Tibial artery (tissue), 4 donors: ENCODE measurements around the gene PACS2.
"Not testable (repeated sequence)": the region's sequence is repeated elsewhere in the genome, so short reads cannot be mapped to it uniquely, and the experiment has no call there.

ENCODE experiments used
- DNase-seq, 2 donors: peaks; one replicate each; pipeline ENCODE4 v3.0.0-alpha.2; 2019
- H3K27ac ChIP-seq, 2 donors: fragments of 200-600 bp; sonication (generic) in 1 of 2; 1 replicate in 1 of 2; 2 replicates in 1 of 2; pipeline ENCODE4 v1.5.1; 2018 to 2019; ENCODE audit warnings: mild to moderate bottlenecking in 1 of 2
- H3K27me3 ChIP-seq, 2 donors: fragments of 200-600 bp; sonication (generic) in 1 of 2; one replicate each; pipeline versions ENCODE4 v1.5.1 to v1.6.0; 2016 to 2019
- H3K36me3 ChIP-seq, 3 donors: fragments of 200-600 bp; sonication (generic) in 2 of 3; one replicate each; pipeline ENCODE4 v1.5.1; 2016 to 2019; ENCODE audit warnings: mild to moderate bottlenecking in 2 of 3
- H3K4me1 ChIP-seq, 4 donors: fragments of 200-600 bp; sonication (generic) in 2 of 4; 1 replicate in 3 of 4; 2 replicates in 1 of 4; pipeline ENCODE4 v1.5.1; 2016 to 2019
- H3K4me3 ChIP-seq, 2 donors: fragments of 200-600 bp; sonication (generic) in 1 of 2; 1 replicate in 1 of 2; 2 replicates in 1 of 2; pipeline ENCODE4 v1.5.1; 2018 to 2019; ENCODE audit warnings: mild to moderate bottlenecking in 2 of 2
- H3K9me3 ChIP-seq, 3 donors: fragments of 200-600 bp; sonication (generic) in 1 of 3; one replicate each; pipeline ENCODE4 v1.5.1; 2016 to 2019
- intact Hi-C: fragments of 100-400 bp; cut with DNase I; formaldehyde crosslinking; loops from one replicate; pipeline ENCODE4 v1.15.0; 2023; ENCODE audit warnings: low total_unique reads
- TF ChIP-seq, protein P1 (sequence below), 2 experiments: fragments of 200-600 bp in 1 of 2; fragments of 450-650 bp in 1 of 2; IDR thresholded peaks; one replicate each; pipeline ENCODE4 v1.5.1; 2017 to 2019; ENCODE audit warnings: antibody characterized with exemption in 2 of 2, mild to moderate bottlenecking in 1 of 2, moderate library complexity in 1 of 2

Gene PACS2

DNA sequence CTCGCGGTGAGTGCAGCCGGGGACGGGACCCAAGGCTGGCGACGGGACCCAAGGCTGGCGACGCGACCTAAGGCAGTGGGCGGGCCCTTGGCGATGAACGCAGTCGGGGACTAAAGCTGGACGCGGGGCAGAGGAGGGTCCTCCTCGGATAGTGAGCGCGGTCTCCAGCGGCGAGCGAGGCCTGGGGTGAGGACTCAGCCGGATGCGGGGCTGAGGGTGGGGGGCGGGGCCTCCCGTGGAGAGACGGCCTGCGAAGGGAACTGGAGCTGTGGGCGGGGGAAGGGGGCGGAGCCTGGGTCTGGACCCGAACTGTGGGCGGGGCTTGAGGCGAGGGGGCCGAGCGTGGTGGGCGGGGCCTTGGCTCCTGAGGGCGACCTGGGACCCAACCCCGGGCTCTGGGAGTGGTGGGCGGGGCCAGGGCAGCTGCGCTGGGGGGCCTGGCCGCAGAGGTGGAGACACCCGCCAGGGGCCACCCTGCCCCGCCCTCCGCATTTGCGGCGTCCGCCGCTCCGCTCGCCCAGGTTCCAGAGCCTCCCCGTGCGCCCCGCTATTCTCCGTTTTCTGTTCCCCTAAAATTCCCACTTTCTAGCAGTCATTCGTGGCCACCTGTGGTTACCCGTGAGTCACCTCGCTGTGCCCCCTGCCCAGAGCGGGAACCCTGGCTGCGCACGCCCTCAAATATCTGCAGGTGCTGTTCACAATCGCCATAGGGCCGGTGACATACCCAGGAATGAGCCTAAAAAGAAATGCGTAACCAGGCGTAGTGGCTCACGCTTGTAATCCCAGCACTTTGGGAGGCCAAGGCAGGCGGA lies 13.2 kb upstream of the PACS2 start:
- DNase-seq: peak; percentile 97 to 98
- H3K4me1 ChIP-seq: peaks cover 0 to 23% (median 15%) of the 10 kb centered on the region in 4 donors
- peak overlapping the region; percentile 60 to 69 for H3K4me3 ChIP-seq
- intact Hi-C loops: loop anchor here (10.0 kb wide), 1 partner anchor 193 kb away; the partner anchor contains the start of gene TEDC1
- H3K27ac ChIP-seq: peak overlapping the region; percentile 85 to 87
- TF ChIP-seq, protein P1, sequence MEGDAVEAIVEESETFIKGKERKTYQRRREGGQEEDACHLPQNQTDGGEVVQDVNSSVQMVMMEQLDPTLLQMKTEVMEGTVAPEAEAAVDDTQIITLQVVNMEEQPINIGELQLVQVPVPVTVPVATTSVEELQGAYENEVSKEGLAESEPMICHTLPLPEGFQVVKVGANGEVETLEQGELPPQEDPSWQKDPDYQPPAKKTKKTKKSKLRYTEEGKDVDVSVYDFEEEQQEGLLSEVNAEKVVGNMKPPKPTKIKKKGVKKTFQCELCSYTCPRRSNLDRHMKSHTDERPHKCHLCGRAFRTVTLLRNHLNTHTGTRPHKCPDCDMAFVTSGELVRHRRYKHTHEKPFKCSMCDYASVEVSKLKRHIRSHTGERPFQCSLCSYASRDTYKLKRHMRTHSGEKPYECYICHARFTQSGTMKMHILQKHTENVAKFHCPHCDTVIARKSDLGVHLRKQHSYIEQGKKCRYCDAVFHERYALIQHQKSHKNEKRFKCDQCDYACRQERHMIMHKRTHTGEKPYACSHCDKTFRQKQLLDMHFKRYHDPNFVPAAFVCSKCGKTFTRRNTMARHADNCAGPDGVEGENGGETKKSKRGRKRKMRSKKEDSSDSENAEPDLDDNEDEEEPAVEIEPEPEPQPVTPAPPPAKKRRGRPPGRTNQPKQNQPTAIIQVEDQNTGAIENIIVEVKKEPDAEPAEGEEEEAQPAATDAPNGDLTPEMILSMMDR (IDR thresholded peaks at IDR 0.05): no peak
- no peaks in the 10 kb centered on the region for H3K36me3 ChIP-seq
- H3K9me3 ChIP-seq: no peaks in the 10 kb centered on the region
- no peaks in the 10 kb centered on the region for H3K27me3 ChIP-seq

DNA sequence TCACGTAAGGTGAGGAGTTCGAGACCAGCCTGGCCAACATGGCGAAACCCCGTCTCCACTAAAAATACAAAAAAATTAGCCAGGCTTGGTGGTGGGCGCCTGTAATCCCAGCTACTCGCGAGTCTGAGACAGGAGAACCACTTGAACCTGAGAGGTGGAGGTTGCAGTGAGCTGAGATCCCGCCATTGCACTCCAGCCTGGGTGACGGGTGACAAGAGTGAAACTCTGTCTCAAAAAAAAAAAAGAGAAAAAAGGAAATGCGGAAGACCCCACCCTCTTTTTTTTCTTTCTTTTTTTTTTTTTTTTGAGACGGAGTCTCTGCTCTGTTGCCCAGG lies 12.7 kb upstream of the PACS2 start:
- H3K36me3 ChIP-seq, DNase-seq, H3K9me3 ChIP-seq, H3K27me3 ChIP-seq: not testable (repeated sequence)
- H3K27ac ChIP-seq: peak overlapping the region; percentile 85 to 87
- peaks cover 0 to 23% (median 15%) of the 10 kb centered on the region in 4 donors for H3K4me1 ChIP-seq
- H3K4me3 ChIP-seq: peak overlapping the region; percentile 60 to 69
- intact Hi-C loops: loop anchor here (10.0 kb wide), 1 partner anchor 193 kb away; the partner anchor contains the start of gene TEDC1

DNA sequence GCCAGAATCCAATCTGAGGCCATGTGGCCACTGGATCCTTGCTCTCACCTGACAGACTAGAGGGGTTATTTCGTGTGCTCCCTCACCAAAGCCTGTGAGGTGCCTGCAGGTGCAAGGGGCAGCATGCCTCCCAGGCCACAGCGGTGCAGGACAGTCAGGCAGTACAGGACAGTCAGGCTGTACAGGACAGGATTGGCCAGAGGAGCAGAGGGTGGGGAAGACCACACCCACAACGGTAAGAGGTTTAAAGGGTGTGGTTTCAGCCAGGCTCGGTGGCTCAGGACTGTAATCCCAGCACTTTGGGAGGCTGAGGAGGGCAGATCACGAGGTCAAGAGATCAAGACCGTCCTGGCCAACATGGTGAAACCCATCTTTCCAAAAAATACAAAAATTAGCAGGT lies 10.6 kb upstream of the PACS2 start:
- TF ChIP-seq, protein P1 (IDR thresholded peaks at IDR 0.05): no peak
- Histone ChIP-seq H3K9me3 (no peaks in the 10 kb centered on the region), H3K4me3 (no peak overlapping the region), H3K4me1 (peaks cover 0 to 17% (median 11%) of the 10 kb centered on the region in 4 donors), H3K27ac (no peak overlapping the region), H3K27me3 (no peaks in the 10 kb centered on the region), H3K36me3 (no peaks in the 10 kb centered on the region)
- intact Hi-C loops: loop anchor here (10.0 kb wide), 1 partner anchor 191 kb away; the partner anchor contains the start of gene TEDC1
- DNase-seq: no peak

DNA sequence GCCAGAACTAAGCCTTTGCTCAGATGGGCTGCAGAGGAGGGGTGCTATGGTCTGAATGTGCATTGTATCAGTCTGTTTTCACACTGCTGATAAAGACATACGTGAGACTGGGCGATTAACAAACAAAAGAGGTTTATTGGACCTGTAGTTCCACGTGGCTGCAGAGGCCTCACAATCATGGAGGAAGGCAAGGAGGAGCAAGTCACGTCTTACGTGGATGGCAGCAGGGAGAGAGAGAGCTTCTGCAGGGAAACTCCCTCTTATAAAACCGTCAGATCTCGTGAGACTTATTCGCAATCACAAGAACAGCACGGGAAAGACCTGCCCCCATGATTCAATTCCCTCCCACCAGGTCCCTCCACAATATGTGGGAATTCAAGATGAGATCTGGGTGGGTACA lies 10.0 kb upstream of the PACS2 start:
- no peaks in the 10 kb centered on the region for H3K9me3 ChIP-seq
- no peak overlapping the region for H3K27ac ChIP-seq

DNA sequence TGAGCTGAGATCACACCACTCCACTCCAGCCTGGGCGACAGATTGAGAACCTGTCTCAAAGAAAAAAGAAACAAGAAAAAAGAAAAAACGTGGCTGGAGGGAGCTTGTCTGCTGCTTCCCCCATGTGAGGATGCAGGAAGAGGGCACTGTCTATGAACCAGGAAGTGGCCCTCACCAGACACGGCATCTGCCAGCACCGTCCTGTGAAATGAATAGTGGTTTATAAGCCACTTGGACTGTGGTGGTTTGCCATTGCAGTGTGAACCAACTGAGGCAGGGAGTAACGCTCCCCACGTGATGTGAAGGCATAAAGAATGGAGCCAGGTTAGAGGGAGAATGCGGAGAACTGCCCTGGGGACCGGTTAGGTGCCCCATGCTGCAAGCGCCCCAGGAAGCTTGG lies 9.2 kb upstream of the PACS2 start:
- H3K27me3 ChIP-seq: no peaks in the 10 kb centered on the region
- no peaks in the 10 kb centered on the region for H3K36me3 ChIP-seq
- H3K4me3 ChIP-seq: no peak overlapping the region
- H3K27ac ChIP-seq: no peak overlapping the region
- H3K4me1 ChIP-seq: peaks cover 0 to 6% (median 0%) of the 10 kb centered on the region in 4 donors
- intact Hi-C loops: loop anchor here (10.0 kb wide), 1 partner anchor 189 kb away; the partner anchor contains the start of gene TEDC1
- H3K9me3 ChIP-seq: no peaks in the 10 kb centered on the region
- TF ChIP-seq, protein P1 (IDR thresholded peaks at IDR 0.05): no peak
- no peak for DNase-seq

More for the DNA sequence above, 10.0 kb upstream of the PACS2 start:
- no peak overlapping the region for H3K4me3 ChIP-seq
- peaks cover 0 to 11% (median 6%) of the 10 kb centered on the region in 4 donors for H3K4me1 ChIP-seq
- TF ChIP-seq, protein P1 (IDR thresholded peaks at IDR 0.05): no peak
- no peak for DNase-seq
- intact Hi-C loops: loop anchor here (10.0 kb wide), 1 partner anchor 190 kb away; the partner anchor contains the start of gene TEDC1
- H3K27me3 ChIP-seq: no peaks in the 10 kb centered on the region
- H3K36me3 ChIP-seq: no peaks in the 10 kb centered on the region

DNA sequence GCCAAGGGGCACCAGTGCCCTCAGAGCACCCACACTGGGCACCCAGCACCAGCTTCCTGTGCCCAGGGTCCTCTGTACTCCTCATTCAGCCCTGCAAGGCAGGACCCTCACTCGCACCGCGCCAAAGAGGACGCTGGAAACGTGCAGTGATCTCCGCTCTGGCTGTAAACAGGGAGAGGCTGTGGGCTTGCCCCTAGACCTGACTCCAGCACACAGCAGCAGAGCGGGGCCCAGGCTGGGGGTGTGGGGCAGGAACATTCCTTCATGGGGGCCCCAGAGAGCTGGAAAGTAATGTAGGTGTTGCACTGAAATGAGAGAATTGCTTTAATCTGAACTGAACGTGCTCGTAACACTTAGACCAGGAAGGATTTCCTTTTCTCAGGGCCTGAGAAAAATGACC lies 8.8 kb upstream of the PACS2 start:
- H3K27me3 ChIP-seq: no peaks in the 10 kb centered on the region
- H3K4me3 ChIP-seq: no peak overlapping the region
- no peak overlapping the region for H3K27ac ChIP-seq
- no peak for DNase-seq
- intact Hi-C loops: loop anchor here (10.0 kb wide), 1 partner anchor 189 kb away; the partner anchor contains the start of gene TEDC1
- no peaks in the 10 kb centered on the region for H3K36me3 ChIP-seq
- peaks cover 0 to 6% (median 0%) of the 10 kb centered on the region in 4 donors for H3K4me1 ChIP-seq
- no peaks in the 10 kb centered on the region for H3K9me3 ChIP-seq
- TF ChIP-seq, protein P1 (IDR thresholded peaks at IDR 0.05): no peak
